H9 (cell line): ENCODE results near the gene TCAF1. TPM values are rescaled to one million over a fixed set of nuclear protein-coding genes. Genes with fewer than 3 reads are reported as not detected.

Source experiments
- DNase-seq: peaks from one replicate; pipeline ENCODE4 v3.0.0-alpha.2; 2017
- H2AFZ ChIP-seq: one replicate; pipeline ENCODE4 v1.6.1; 2013; ENCODE audit warnings: mild to moderate bottlenecking, low read length, control low read depth, moderate library complexity
- H2AK5ac ChIP-seq: 2 replicates; pipeline ENCODE4 v1.6.1; 2013; ENCODE audit warnings: low read length, control low read depth, mixed read lengths; ENCODE audit not compliant: insufficient read length
- H2BK120ac ChIP-seq: one replicate; pipeline ENCODE4 v1.6.1; 2013; ENCODE audit warnings: low read depth, mild to moderate bottlenecking, low read length, control low read depth, inconsistent platforms; ENCODE audit not compliant: poor library complexity, severe bottlenecking
- H2BK12ac ChIP-seq: 2 replicates; pipeline ENCODE4 v1.6.1; 2013; ENCODE audit warnings: low read length, control low read depth, mixed read lengths, low read depth; ENCODE audit not compliant: insufficient read length
- H2BK15ac ChIP-seq: 2 replicates; pipeline ENCODE4 v1.6.1; 2013; ENCODE audit warnings: low read depth, low read length, control low read depth
- H2BK20ac ChIP-seq: one replicate; pipeline ENCODE4 v1.6.1; 2013; ENCODE audit warnings: low read depth, mild to moderate bottlenecking, low read length, control low read depth, inconsistent platforms; ENCODE audit not compliant: poor library complexity, severe bottlenecking
- H2BK5ac ChIP-seq: 2 replicates; pipeline ENCODE4 v1.6.1; 2013; ENCODE audit warnings: low read length, control low read depth, mixed read lengths; ENCODE audit not compliant: insufficient read length
- H3K14ac ChIP-seq: 2 replicates; pipeline ENCODE4 v1.6.1; 2013; ENCODE audit warnings: low read length, control low read depth; ENCODE audit not compliant: insufficient read depth
- H3K18ac ChIP-seq: 2 replicates; pipeline ENCODE4 v1.6.1; 2013; ENCODE audit warnings: low read depth, mild to moderate bottlenecking, mixed read lengths, low read length, control low read depth; ENCODE audit not compliant: insufficient read length
- H3K23ac ChIP-seq: 2 replicates; pipeline ENCODE4 v1.6.1; 2013; ENCODE audit warnings: low read length, control low read depth, mixed read lengths, low read depth; ENCODE audit not compliant: insufficient read length
- H3K23me2 ChIP-seq: 2 replicates; pipeline ENCODE4 v1.6.1; 2013; ENCODE audit warnings: low read depth, mild to moderate bottlenecking, mixed read lengths, low read length, control low read depth; ENCODE audit not compliant: insufficient read length, poor library complexity, severe bottlenecking
- H3K27ac ChIP-seq: 2 replicates; pipeline ENCODE4 v1.5.1; 2013; ENCODE audit warnings: low read length, control low read depth, mixed read lengths, low read depth; ENCODE audit not compliant: insufficient read length
- H3K27me3 ChIP-seq: 2 replicates; pipeline ENCODE4 v1.6.1; 2013; ENCODE audit warnings: low read length, control low read depth, inconsistent platforms; ENCODE audit not compliant: insufficient read depth
- H3K4ac ChIP-seq: 2 replicates; pipeline ENCODE4 v1.6.1; 2013; ENCODE audit warnings: low read depth, mild to moderate bottlenecking, control low read depth, inconsistent platforms, low read length, moderate library complexity
- H3K4me1 ChIP-seq: 2 replicates; pipeline ENCODE4 v1.6.1; 2013; ENCODE audit warnings: low read length, control low read depth, inconsistent platforms; ENCODE audit not compliant: insufficient read depth
- H3K4me2 ChIP-seq: 2 replicates; pipeline ENCODE4 v1.6.1; 2013; ENCODE audit warnings: low read length, control low read depth, mixed read lengths; ENCODE audit not compliant: insufficient read length, insufficient read depth
- H3K56ac ChIP-seq: 2 replicates; pipeline ENCODE4 v1.6.1; 2013; ENCODE audit warnings: low read depth, mild to moderate bottlenecking, mixed read lengths, low read length, control low read depth; ENCODE audit not compliant: insufficient read length
- H3K79me1 ChIP-seq: 2 replicates; pipeline ENCODE4 v1.6.1; 2013; ENCODE audit warnings: low read depth, mild to moderate bottlenecking, moderate library complexity, low read length, control low read depth, inconsistent platforms; ENCODE audit not compliant: insufficient read depth, poor library complexity, severe bottlenecking
- H3K79me2 ChIP-seq: 2 replicates; pipeline ENCODE4 v1.6.1; 2013; ENCODE audit warnings: low read length, control low read depth, inconsistent platforms; ENCODE audit not compliant: insufficient read depth
- H3K9ac ChIP-seq: 2 replicates; pipeline ENCODE4 v1.6.1; 2013; ENCODE audit warnings: low read length, control low read depth, mixed read lengths; ENCODE audit not compliant: insufficient read length; ENCODE audit errors: extremely low read depth
- H3K9me3 ChIP-seq: one replicate; pipeline ENCODE4 v1.6.1; 2013; ENCODE audit warnings: low read depth, low read length, inconsistent platforms; ENCODE audit not compliant: control insufficient read depth
- H3T11ph ChIP-seq: one replicate; pipeline ENCODE4 v1.6.1; 2013; ENCODE audit warnings: mild to moderate bottlenecking, low read length, control low read depth, inconsistent platforms
- H4K20me1 ChIP-seq: one replicate; pipeline ENCODE4 v1.6.1; 2013; ENCODE audit not compliant: control insufficient read depth, insufficient read length, insufficient read depth
- H4K5ac ChIP-seq: 2 replicates; pipeline ENCODE4 v1.6.1; 2013; ENCODE audit warnings: low read depth, mild to moderate bottlenecking, mixed read lengths, low read length, control low read depth; ENCODE audit not compliant: insufficient read length
- H4K8ac ChIP-seq: replicated peaks from 2 replicates; pipeline ENCODE4 v1.6.1; 2013; ENCODE audit warnings: low read length, control low read depth, mixed read lengths, low read depth; ENCODE audit not compliant: insufficient read length
- H4K91ac ChIP-seq: 2 replicates; pipeline ENCODE4 v1.6.1; 2013; ENCODE audit warnings: low read depth, mild to moderate bottlenecking, moderate library complexity, mixed read lengths, low read length, control low read depth; ENCODE audit not compliant: insufficient read length
- H3K27ac Mint-ChIP-seq, 3 experiments: 2 replicates in 2 of 3; 3 replicates in 1 of 3; pipeline ENCODE4 v1.8.0; 2020 to 2021; ENCODE audit warnings: mixed read lengths in 3 of 3, mild to moderate bottlenecking in 1 of 3, moderate library complexity in 1 of 3
- H3K27me3 Mint-ChIP-seq: 2 replicates; pipeline ENCODE4 v1.8.0; 2021; ENCODE audit warnings: low read depth, mild to moderate bottlenecking, moderate library complexity, mixed read lengths
- H3K36me3 Mint-ChIP-seq, 3 experiments: 2 replicates in 2 of 3; 3 replicates in 1 of 3; pipeline ENCODE4 v1.8.0; 2020 to 2021; ENCODE audit warnings: low read depth in 3 of 3, mixed read lengths in 3 of 3; ENCODE audit not compliant: insufficient read depth in 1 of 3
- H3K4me1 Mint-ChIP-seq, 2 experiments: 2 replicates each; pipeline ENCODE4 v1.8.0; 2020; ENCODE audit warnings: mixed read lengths in 2 of 2
- H3K4me3 Mint-ChIP-seq, 2 experiments: 2 replicates in 1 of 2; 3 replicates in 1 of 2; pipeline ENCODE4 v1.8.0; 2020 to 2021; ENCODE audit warnings: mild to moderate bottlenecking in 2 of 2, mixed read lengths in 2 of 2, moderate library complexity in 1 of 2
- H3K9me3 Mint-ChIP-seq, 2 experiments: 2 replicates in 1 of 2; 3 replicates in 1 of 2; pipeline ENCODE4 v1.8.0; 2020; ENCODE audit warnings: mild to moderate bottlenecking in 2 of 2, mixed read lengths in 2 of 2, moderate library complexity in 1 of 2
- CTCF ChIP-seq: fragments of 200-600 bp; sonication (generic); conservative IDR thresholded peaks from 3 replicates; pipeline ENCODE4 v1.8.0; 2021; ENCODE audit warnings: antibody characterized with exemption, mild to moderate bottlenecking
- WGBS: extraction: QIAGEN DNeasy Blood & Tissue Kit; methylation state at CpG from one replicate; pipeline ENCODE4 v1.1.7; 2013; ENCODE audit warnings: missing lambda C conversion rate, low lambda C conversion rate, mixed read lengths; ENCODE audit not compliant: insufficient read length; ENCODE audit errors: extremely low coverage; 5-methylcytosine and 5-hydroxymethylcytosine counted together
- total RNA-seq: library from RNA; stranded (reverse); gene quantifications from 2 replicates; pipeline ENCODE4 v1.2.1, GENCODE V29; 2021

TCAF1 gene
- total RNA-seq, 1 experiment from 2014 or later: 46.8 TPM

GRCh38 chr7:143909863-143910262 lies 7.9 kb upstream of the TCAF1 start:
- no peak overlapping the region for H3K27ac ChIP-seq
- no peak overlapping the region for H4K91ac ChIP-seq
- H3K9ac ChIP-seq: no peak overlapping the region
- H2BK5ac ChIP-seq: no peak overlapping the region
- no peak overlapping the region for H3K56ac ChIP-seq
- no peaks in the 10 kb centered on the region for H3K79me2 ChIP-seq
- H4K5ac ChIP-seq: no peak overlapping the region
- H3K23me2 ChIP-seq: no peaks in the 10 kb centered on the region
- H3K18ac ChIP-seq: no peak overlapping the region
- peaks cover 3% of the 10 kb centered on the region; the same call in 1 of the 2 replicates for H3K4me1 ChIP-seq
- H2AK5ac ChIP-seq: no peak overlapping the region
- no peak overlapping the region for H2BK20ac ChIP-seq
- no peak overlapping the region for H3K4me2 ChIP-seq
- no peak overlapping the region for H2AFZ ChIP-seq
- Mint-ChIP-seq H3K27ac (no peak overlapping the region), H3K36me3 (no peaks in the 10 kb centered on the region), H3K4me3 (no peak overlapping the region), H3K27me3 (peaks cover 8% of the 10 kb centered on the region), H3K4me1 (peaks cover 25 to 26% of the 10 kb centered on the region in 2 experiments), H3K9me3 (no peaks in the 10 kb centered on the region)
- no peak overlapping the region for H3K4ac ChIP-seq
- no peak overlapping the region for H2BK15ac ChIP-seq
- H2BK12ac ChIP-seq: no peak overlapping the region
- no peak for DNase-seq
- no peaks in the 10 kb centered on the region for H4K20me1 ChIP-seq
- H3K79me1 ChIP-seq: no peaks in the 10 kb centered on the region
- no peak overlapping the region for H3K14ac ChIP-seq
- no peaks in the 10 kb centered on the region for H3K27me3 ChIP-seq
- no peak overlapping the region for H3T11ph ChIP-seq
- H4K8ac ChIP-seq: no peak overlapping the region
- no peak for TF ChIP-seq CTCF
- WGBS: no CpG with 5 or more reads among the region's 3 CpGs
- no peak overlapping the region for H2BK120ac ChIP-seq
- H3K9me3 ChIP-seq: no peaks in the 10 kb centered on the region
- no peak overlapping the region for H3K23ac ChIP-seq
